Measurements from ENCODE around the gene USP53.
"Not testable (repeated sequence)": the region's sequence is repeated elsewhere in the genome, so short reads cannot be mapped to it uniquely, and the experiment has no call there.

The USP53 gene

DNA sequence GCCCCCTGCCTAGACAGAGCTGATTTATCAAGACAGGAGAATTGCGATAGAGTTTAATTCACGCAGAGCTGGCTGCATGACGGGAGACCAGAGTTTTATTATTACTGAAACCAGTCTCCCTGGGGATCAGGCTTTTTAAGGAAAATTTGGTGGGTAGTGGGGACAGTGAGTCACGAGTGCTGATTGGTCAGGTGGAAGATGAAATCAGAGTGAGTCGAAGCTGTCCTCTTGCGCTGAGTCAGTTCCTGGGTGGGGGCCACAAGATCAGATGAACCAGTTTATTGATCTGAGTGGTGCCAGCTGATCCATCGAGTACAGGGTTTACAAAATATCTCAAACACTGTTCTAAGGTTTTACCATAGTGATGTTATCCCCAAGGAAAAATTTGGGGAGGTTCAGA, 40.3 kb upstream of the USP53 start:
- Histone ChIP-seq H3K9me3 (ENCODE audit: insufficient read depth, low read length, severe bottlenecking) (no peaks in the 10 kb centered on the region), H3K4me1 (ENCODE audit: insufficient read depth, low read length) (no peaks in the 10 kb centered on the region), H2AFZ (ENCODE audit: low read depth, low read length) (no peak overlapping the region), H3K4me2 (ENCODE audit: insufficient read depth, low read length) (no peak overlapping the region), H3K9ac (ENCODE audit: low read depth, low read length) (no peak overlapping the region), H3K79me2 (ENCODE audit: insufficient read depth, low read length) (no peaks in the 10 kb centered on the region), H4K20me1 (ENCODE audit: insufficient read depth, low read length) (no peaks in the 10 kb centered on the region), H3K36me3 (ENCODE audit: insufficient read depth, low read length) (no peaks in the 10 kb centered on the region), H3K27ac (ENCODE audit: low read length) (no peak overlapping the region), H3K4me3 (ENCODE audit: low read depth in 1 of 2, low read length in 2 of 2) (no peak overlapping the region), H3K27me3 (ENCODE audit: insufficient read depth, low read length, poor library complexity) (no peaks in the 10 kb centered on the region)
- TF ChIP-seq, protein P1, sequence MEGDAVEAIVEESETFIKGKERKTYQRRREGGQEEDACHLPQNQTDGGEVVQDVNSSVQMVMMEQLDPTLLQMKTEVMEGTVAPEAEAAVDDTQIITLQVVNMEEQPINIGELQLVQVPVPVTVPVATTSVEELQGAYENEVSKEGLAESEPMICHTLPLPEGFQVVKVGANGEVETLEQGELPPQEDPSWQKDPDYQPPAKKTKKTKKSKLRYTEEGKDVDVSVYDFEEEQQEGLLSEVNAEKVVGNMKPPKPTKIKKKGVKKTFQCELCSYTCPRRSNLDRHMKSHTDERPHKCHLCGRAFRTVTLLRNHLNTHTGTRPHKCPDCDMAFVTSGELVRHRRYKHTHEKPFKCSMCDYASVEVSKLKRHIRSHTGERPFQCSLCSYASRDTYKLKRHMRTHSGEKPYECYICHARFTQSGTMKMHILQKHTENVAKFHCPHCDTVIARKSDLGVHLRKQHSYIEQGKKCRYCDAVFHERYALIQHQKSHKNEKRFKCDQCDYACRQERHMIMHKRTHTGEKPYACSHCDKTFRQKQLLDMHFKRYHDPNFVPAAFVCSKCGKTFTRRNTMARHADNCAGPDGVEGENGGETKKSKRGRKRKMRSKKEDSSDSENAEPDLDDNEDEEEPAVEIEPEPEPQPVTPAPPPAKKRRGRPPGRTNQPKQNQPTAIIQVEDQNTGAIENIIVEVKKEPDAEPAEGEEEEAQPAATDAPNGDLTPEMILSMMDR (IDR thresholded peaks at IDR 0.05; ENCODE audit: borderline replicate concordance, extremely low read depth, low read length, poor library complexity, severe bottlenecking), result no peak
- no peak for TF ChIP-seq EZH2 (IDR thresholded peaks at IDR 0.05; ENCODE audit: borderline replicate concordance, low read depth, low read length, severe bottlenecking)
- ATAC-seq (ENCODE audit: insufficient read depth, low read depth), result no peak
- no peak for DNase-seq

DNA sequence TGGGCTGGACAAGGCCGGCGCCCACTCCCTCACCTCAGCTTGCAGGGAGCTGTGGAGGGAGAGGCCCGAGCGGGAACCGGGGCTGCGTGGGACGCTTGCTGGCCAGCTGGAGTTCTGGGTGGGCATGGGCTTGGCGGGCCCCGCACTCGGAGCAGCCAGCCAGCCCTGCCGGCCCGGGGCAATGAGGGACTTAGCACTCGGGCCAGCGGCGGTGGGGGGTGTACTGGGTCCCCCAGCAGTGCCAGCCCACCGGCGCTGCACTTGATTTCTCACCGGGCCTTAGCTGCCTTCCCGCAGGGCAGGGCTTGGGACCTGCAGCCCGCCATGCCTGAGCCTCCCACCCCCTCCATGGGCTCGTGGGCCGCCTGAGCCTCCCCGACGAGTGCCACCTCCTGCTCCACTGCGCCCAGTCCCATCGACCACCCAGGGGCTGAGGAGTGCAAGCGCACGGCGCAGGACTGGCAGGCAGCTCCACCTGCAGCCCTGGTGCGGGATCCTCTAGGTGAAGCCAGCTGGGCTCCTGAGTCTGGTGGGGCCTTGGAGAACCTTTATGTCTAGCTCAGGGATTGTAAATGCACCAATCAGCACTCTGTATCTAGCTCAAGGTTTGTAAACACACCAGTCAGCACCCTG, 38.7 kb upstream of the USP53 start:
- not testable (repeated sequence) for H3K4me2 ChIP-seq (ENCODE audit: insufficient read depth, low read length); H4K20me1 ChIP-seq (ENCODE audit: insufficient read depth, low read length); H3K79me2 ChIP-seq (ENCODE audit: insufficient read depth, low read length); H3K4me3 ChIP-seq (ENCODE audit: low read depth in 1 of 2, low read length in 2 of 2); DNase-seq; H3K9ac ChIP-seq (ENCODE audit: low read depth, low read length); H3K36me3 ChIP-seq (ENCODE audit: insufficient read depth, low read length); H3K4me1 ChIP-seq (ENCODE audit: insufficient read depth, low read length); H3K9me3 ChIP-seq (ENCODE audit: insufficient read depth, low read length, severe bottlenecking); H3K27ac ChIP-seq (ENCODE audit: low read length); ATAC-seq (ENCODE audit: insufficient read depth, low read depth); H2AFZ ChIP-seq (ENCODE audit: low read depth, low read length); H3K27me3 ChIP-seq (ENCODE audit: insufficient read depth, low read length, poor library complexity)

DNA sequence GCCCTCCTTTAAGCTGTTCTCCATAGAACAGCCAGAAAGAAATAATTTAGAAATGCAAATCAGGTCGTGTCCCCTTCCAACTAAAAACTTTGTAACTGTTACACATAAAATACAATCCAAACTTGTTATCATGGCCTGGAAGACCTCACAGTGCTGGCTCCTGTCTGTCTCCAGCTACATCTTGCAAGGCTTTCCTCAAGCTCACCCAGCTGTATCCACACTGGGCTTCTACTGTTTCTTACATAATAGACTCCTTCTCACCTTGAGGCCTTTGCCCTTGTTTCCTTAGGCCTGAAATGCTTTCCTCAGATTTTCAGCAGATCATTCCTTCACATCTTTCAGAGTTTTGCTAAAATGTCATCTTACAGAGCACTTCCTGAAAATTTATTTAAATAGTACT, 33.5 kb upstream of the USP53 start:
- Histone ChIP-seq H2AFZ (ENCODE audit: low read depth, low read length) (no peak overlapping the region), H3K27me3 (ENCODE audit: insufficient read depth, low read length, poor library complexity) (no peaks in the 10 kb centered on the region), H3K4me3 (ENCODE audit: low read depth in 1 of 2, low read length in 2 of 2) (no peak overlapping the region), H3K79me2 (ENCODE audit: insufficient read depth, low read length) (no peaks in the 10 kb centered on the region), H3K9ac (ENCODE audit: low read depth, low read length) (no peak overlapping the region), H3K9me3 (ENCODE audit: insufficient read depth, low read length, severe bottlenecking) (no peaks in the 10 kb centered on the region), H3K27ac (ENCODE audit: low read length) (no peak overlapping the region), H4K20me1 (ENCODE audit: insufficient read depth, low read length) (no peaks in the 10 kb centered on the region), H3K4me1 (ENCODE audit: insufficient read depth, low read length) (no peaks in the 10 kb centered on the region), H3K36me3 (ENCODE audit: insufficient read depth, low read length) (no peaks in the 10 kb centered on the region), H3K4me2 (ENCODE audit: insufficient read depth, low read length) (no peak overlapping the region)
- TF ChIP-seq, protein P1 (IDR thresholded peaks at IDR 0.05; ENCODE audit: borderline replicate concordance, extremely low read depth, low read length, poor library complexity, severe bottlenecking), result no peak
- TF ChIP-seq EZH2 (IDR thresholded peaks at IDR 0.05; ENCODE audit: borderline replicate concordance, low read depth, low read length, severe bottlenecking), result no peak
- ATAC-seq (ENCODE audit: insufficient read depth, low read depth), result no peak
- DNase-seq, result no peak

DNA sequence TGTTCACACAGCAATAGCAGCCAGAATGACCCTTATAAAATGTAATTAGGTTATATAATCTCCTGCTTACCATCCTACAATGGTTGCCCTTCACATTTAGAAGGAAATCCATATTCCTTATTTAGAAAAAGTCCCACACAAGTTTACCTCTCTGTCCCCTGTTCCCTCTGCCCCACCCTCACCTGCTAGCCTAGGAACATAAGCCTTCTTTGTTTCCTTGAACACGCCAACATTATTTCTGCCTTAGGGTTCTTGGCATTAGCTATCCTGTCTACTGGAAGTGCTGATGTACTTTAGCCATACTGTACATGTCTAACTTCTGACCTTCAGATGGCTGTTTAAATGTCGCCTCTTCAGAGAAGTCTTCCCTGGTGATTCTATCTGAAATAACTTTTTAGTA, 28.4 kb upstream of the USP53 start:
- Histone ChIP-seq H3K4me3 (ENCODE audit: low read depth in 1 of 2, low read length in 2 of 2) (no peak overlapping the region), H2AFZ (ENCODE audit: low read depth, low read length) (no peak overlapping the region), H3K4me1 (ENCODE audit: insufficient read depth, low read length) (no peaks in the 10 kb centered on the region), H3K4me2 (ENCODE audit: insufficient read depth, low read length) (no peak overlapping the region), H3K9me3 (ENCODE audit: insufficient read depth, low read length, severe bottlenecking) (no peaks in the 10 kb centered on the region), H4K20me1 (ENCODE audit: insufficient read depth, low read length) (no peaks in the 10 kb centered on the region), H3K27ac (ENCODE audit: low read length) (no peak overlapping the region), H3K36me3 (ENCODE audit: insufficient read depth, low read length) (no peaks in the 10 kb centered on the region), H3K79me2 (ENCODE audit: insufficient read depth, low read length) (no peaks in the 10 kb centered on the region), H3K9ac (ENCODE audit: low read depth, low read length) (no peak overlapping the region), H3K27me3 (ENCODE audit: insufficient read depth, low read length, poor library complexity) (no peaks in the 10 kb centered on the region)
- DNase-seq (no peak), ATAC-seq (ENCODE audit: insufficient read depth, low read depth) (no peak)
- TF ChIP-seq EZH2 (IDR thresholded peaks at IDR 0.05; ENCODE audit: borderline replicate concordance, low read depth, low read length, severe bottlenecking), result no peak
- TF ChIP-seq, protein P1 (IDR thresholded peaks at IDR 0.05; ENCODE audit: borderline replicate concordance, extremely low read depth, low read length, poor library complexity, severe bottlenecking), result no peak

All from DND-41 (cell line).